Measurements from ENCODE around the gene CMTM3. TPM values are rescaled to one million over a fixed set of nuclear protein-coding genes. Genes with fewer than 3 reads are reported as not detected.

CMTM3 gene
- total RNA-seq, 6 experiments from 2014 or later, result 1.6 to 9.6 (median 5.4) TPM

DNA sequence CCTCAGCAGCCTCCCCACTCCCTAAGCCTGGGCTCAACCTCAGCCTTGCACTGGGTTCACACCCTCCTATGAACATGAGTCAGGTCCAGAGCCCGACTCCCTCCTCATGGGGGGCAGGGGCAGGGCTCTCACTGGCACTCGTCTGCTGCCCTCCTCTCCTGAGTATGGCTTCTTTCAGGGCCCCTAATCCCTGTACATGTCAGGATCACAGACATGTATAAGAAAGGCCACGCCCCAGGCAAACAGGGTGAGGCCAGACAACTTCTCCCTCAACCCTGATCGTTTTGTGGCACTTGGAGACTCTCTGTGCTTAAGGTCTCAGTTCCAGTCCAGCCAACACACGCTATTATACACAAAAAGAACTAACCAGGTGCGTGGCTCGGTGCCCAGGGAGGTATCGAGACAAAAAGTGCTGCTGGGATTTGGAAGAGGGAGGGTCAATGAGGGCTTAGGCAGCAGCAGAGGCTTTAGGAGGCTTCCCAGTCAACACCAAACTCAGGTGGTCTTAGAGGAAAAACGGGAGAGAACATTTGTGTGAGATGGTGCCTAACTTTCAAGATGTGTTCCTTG is 45.2 kb downstream of the CMTM3 start:
- TF ChIP-seq POLR2A (IDR thresholded peaks at IDR 0.05), result no peak
- TF ChIP-seq, protein P1, sequence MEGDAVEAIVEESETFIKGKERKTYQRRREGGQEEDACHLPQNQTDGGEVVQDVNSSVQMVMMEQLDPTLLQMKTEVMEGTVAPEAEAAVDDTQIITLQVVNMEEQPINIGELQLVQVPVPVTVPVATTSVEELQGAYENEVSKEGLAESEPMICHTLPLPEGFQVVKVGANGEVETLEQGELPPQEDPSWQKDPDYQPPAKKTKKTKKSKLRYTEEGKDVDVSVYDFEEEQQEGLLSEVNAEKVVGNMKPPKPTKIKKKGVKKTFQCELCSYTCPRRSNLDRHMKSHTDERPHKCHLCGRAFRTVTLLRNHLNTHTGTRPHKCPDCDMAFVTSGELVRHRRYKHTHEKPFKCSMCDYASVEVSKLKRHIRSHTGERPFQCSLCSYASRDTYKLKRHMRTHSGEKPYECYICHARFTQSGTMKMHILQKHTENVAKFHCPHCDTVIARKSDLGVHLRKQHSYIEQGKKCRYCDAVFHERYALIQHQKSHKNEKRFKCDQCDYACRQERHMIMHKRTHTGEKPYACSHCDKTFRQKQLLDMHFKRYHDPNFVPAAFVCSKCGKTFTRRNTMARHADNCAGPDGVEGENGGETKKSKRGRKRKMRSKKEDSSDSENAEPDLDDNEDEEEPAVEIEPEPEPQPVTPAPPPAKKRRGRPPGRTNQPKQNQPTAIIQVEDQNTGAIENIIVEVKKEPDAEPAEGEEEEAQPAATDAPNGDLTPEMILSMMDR (IDR thresholded peaks at IDR 0.05), result no peak
- peaks cover 0 to 14% (median 3%) of the 10 kb centered on the region in 4 donors for H3K4me1 ChIP-seq
- ATAC-seq, result peak in 1 of 4 donors; percentile 11
- WGBS (ENCODE audit: insufficient coverage, low coverage, low lambda C conversion rate, missing lambda C conversion rate), result 77% methylated on average over 9 of the region's 9 CpGs
- no peak overlapping the region for H3K27ac ChIP-seq
- intact Hi-C loops (cut with DNase I), result no loop called here
- H3K27me3 ChIP-seq, result no peaks in the 10 kb centered on the region
- no peak for DNase-seq
- no peak overlapping the region for H3K4me3 ChIP-seq
- no peaks in the 10 kb centered on the region for H3K36me3 ChIP-seq
- no peaks in the 10 kb centered on the region for H3K9me3 ChIP-seq

- TF ChIP-seq POLR2A (IDR thresholded peaks at IDR 0.05), result no peak
- TF ChIP-seq, protein P1 (IDR thresholded peaks at IDR 0.05), result peak; percentile 76 to 94 (median 93)
- Histone ChIP-seq H3K4me3 (no peak overlapping the region), H3K27ac (no peak overlapping the region), H3K36me3 (no peaks in the 10 kb centered on the region), H3K4me1 (peaks cover 0 to 14% (median 3%) of the 10 kb centered on the region in 4 donors), H3K9me3 (no peaks in the 10 kb centered on the region), H3K27me3 (no peaks in the 10 kb centered on the region)
- intact Hi-C loops (cut with DNase I), result no loop called here
- ATAC-seq (peak; percentile 92 to 97 (median 94)), DNase-seq (peak; percentile 62 to 78 (median 65))
- 22% methylated on average over 16 of the region's 18 CpGs for WGBS (ENCODE audit: insufficient coverage, low coverage, low lambda C conversion rate, missing lambda C conversion rate)
These were observed 46.4 kb downstream of the CMTM3 start for GRCh38 chr16:66650707-66651473.

DNA sequence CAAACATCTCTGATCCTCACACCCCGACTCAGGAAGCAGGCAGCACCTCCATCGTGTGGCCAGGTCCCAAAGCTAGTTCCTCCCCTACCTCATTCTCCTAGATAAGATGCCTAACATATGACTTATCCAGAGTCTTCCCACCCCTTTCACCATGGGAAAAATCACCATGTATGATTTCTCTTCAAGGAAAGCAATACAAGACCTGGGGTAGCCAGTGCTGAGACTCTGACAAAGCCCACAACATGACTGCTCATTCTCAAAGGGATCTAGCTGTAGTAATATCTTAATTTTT is 46.9 kb downstream of the CMTM3 start:
- H3K27ac ChIP-seq, result no peak overlapping the region
- no peaks in the 10 kb centered on the region for H3K36me3 ChIP-seq
- WGBS (ENCODE audit: insufficient coverage, low coverage, low lambda C conversion rate, missing lambda C conversion rate), result no CpG with 5 or more reads among the region's 2 CpGs
- peaks cover 0 to 14% (median 3%) of the 10 kb centered on the region in 4 donors for H3K4me1 ChIP-seq
- ATAC-seq, result no peak
- no peaks in the 10 kb centered on the region for H3K9me3 ChIP-seq
- TF ChIP-seq, protein P1 (IDR thresholded peaks at IDR 0.05), result no peak
- no peak for TF ChIP-seq POLR2A (IDR thresholded peaks at IDR 0.05)
- DNase-seq, result no peak
- no peaks in the 10 kb centered on the region for H3K27me3 ChIP-seq
- H3K4me3 ChIP-seq, result no peak overlapping the region
- intact Hi-C loops (cut with DNase I), result no loop called here

DNA sequence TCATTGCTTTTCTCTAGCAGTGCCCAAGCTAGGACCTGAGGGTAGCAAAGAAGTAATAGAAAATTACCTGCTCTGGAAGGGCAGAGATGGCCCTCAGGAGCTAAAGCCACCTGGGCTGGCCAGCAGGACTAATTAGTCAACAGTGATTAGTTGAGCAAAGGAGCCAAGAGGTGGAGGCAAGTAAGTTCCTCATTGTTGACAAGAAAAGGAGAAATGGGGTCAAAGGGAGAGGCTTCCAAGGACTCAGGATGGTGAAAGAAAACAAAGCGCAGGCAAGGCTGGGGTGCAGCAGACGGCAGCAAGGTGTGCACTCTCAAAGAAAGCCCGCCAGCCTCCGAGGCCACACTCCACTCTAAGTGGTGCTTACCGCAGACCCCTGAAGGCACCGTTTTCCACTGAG is 47.5 kb downstream of the CMTM3 start:
- no peak for DNase-seq
- WGBS (ENCODE audit: insufficient coverage, low coverage, low lambda C conversion rate, missing lambda C conversion rate), result 95% methylated on average over 5 of the region's 6 CpGs
- no peaks in the 10 kb centered on the region for H3K9me3 ChIP-seq
- H3K27ac ChIP-seq, result no peak overlapping the region
- H3K4me1 ChIP-seq, result peaks cover 0 to 14% (median 3%) of the 10 kb centered on the region in 4 donors
- no peak overlapping the region for H3K4me3 ChIP-seq
- no peaks in the 10 kb centered on the region for H3K36me3 ChIP-seq
- no peaks in the 10 kb centered on the region for H3K27me3 ChIP-seq
- TF ChIP-seq, protein P1 (IDR thresholded peaks at IDR 0.05), result no peak
- no peak for TF ChIP-seq POLR2A (IDR thresholded peaks at IDR 0.05)
- intact Hi-C loops (cut with DNase I), result no loop called here
- no peak for ATAC-seq
